CD4-positive, alpha-beta T cell treated with Interleukin-10 for 1 hour (primary cell): ENCODE measurements around the gene MOB3A.

Experiments
- DNase-seq: peaks from one replicate; pipeline ENCODE4 v3.0.0-alpha.2; 2020

Gene MOB3A

GRCh38 chr19:2021453-2022140 is 74.5 kb downstream of the MOB3A start:
- DNase-seq: no peak
